ENCODE results near the gene DOP1A.

DOP1A gene

DNA sequence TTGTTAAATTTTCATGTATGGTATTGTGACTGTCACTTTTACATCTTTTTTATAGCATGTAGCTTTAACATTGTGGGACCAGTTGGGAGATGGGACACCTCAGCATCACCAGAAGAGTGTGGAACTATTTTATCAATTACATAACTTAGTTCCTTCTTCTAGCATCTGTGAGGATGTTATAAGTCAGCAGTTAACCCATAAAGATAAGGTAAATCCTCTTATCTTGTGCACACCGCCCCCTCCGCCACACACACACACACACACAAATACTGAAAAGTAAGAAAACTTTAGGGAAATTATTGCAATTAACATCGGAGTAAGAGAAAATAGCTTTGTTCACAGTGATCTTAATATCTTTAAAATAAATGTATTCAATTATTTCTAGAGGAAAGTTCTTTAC, 64.7 kb downstream of the DOP1A start:
- DNase-seq (ENCODE audit: insufficient read length, low spot score) (no peak), FAIRE-seq (no peak)
- TF ChIP-seq POLR2A (IDR thresholded peaks at IDR 0.05; ENCODE audit: low read depth, low read length) = no peak
- TF ChIP-seq SPI1 (IDR thresholded peaks at IDR 0.05; ENCODE audit: low read depth, low read length) = no peak
- no peak for TF ChIP-seq PAX5 (IDR thresholded peaks at IDR 0.05; ENCODE audit: insufficient read depth, low read length, severe bottlenecking)
- no peak for TF ChIP-seq TAF1 (IDR thresholded peaks at IDR 0.05; ENCODE audit: low read depth, low read length)
- no peak for TF ChIP-seq POLR2AphosphoS5 (IDR thresholded peaks at IDR 0.05; ENCODE audit: low read depth, low read length)
- no peak for TF ChIP-seq POU2F2 (IDR thresholded peaks at IDR 0.05; ENCODE audit: low read depth, low read length)

DNA sequence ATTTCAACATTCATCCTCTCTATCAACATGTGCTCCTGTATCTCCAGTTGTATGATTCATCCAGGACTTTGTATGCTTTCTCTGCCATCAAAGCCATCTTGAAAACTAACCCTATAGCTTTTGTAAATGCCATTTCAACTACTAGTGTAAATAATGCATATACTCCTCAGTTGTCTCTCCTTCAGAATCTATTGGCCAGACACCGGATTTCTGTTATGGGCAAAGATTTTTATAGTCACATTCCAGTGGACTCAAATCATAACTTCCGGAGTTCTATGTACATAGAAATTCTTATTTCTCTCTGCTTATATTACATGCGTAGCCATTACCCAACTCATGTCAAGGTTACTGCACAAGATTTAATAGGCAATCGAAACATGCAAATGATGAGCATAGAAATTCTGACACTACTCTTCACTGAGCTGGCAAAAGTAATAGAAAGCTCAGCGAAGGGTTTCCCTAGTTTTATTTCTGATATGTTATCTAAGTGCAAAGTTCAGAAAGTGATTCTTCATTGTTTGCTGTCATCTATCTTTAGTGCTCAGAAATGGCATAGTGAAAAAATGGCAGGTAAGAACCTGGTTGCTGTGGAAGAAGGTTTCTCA, 70.7 kb downstream of the DOP1A start:
- DNase-seq (ENCODE audit: insufficient read length, low spot score) (no peak), FAIRE-seq (no peak)
- TF ChIP-seq PAX5 (IDR thresholded peaks at IDR 0.05; ENCODE audit: insufficient read depth, low read length, severe bottlenecking) (no peak), POU2F2 (IDR thresholded peaks at IDR 0.05; ENCODE audit: low read depth, low read length) (no peak), TAF1 (IDR thresholded peaks at IDR 0.05; ENCODE audit: low read depth, low read length) (no peak), SPI1 (IDR thresholded peaks at IDR 0.05; ENCODE audit: low read depth, low read length) (no peak), POLR2A (IDR thresholded peaks at IDR 0.05; ENCODE audit: low read depth, low read length) (no peak), POLR2AphosphoS5 (IDR thresholded peaks at IDR 0.05; ENCODE audit: low read depth, low read length) (no peak)

DNA sequence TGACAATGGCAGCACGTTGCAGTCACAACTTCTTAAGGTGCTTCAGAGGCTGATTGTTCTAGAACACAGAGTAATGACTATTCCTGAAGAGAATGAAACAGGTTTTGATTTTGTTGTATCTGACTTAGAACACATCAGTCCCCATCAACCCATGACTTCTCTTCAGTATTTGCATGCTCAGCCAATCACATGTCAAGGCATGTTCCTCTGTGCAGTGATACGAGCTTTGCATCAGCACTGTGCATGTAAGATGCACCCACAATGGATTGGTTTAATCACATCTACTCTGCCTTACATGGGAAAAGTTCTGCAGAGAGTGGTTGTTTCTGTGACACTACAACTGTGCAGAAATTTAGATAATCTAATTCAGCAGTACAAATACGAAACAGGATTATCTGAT, 71.3 kb downstream of the DOP1A start:
- FAIRE-seq (peak; percentile 23), DNase-seq (ENCODE audit: insufficient read length, low spot score) (no peak)
- TF ChIP-seq PAX5 (IDR thresholded peaks at IDR 0.05; ENCODE audit: insufficient read depth, low read length, severe bottlenecking) (no peak), POLR2A (IDR thresholded peaks at IDR 0.05; ENCODE audit: low read depth, low read length) (no peak), POLR2AphosphoS5 (IDR thresholded peaks at IDR 0.05; ENCODE audit: low read depth, low read length) (no peak), TAF1 (IDR thresholded peaks at IDR 0.05; ENCODE audit: low read depth, low read length) (no peak), POU2F2 (IDR thresholded peaks at IDR 0.05; ENCODE audit: low read depth, low read length) (no peak), SPI1 (IDR thresholded peaks at IDR 0.05; ENCODE audit: low read depth, low read length) (no peak)

DNA sequence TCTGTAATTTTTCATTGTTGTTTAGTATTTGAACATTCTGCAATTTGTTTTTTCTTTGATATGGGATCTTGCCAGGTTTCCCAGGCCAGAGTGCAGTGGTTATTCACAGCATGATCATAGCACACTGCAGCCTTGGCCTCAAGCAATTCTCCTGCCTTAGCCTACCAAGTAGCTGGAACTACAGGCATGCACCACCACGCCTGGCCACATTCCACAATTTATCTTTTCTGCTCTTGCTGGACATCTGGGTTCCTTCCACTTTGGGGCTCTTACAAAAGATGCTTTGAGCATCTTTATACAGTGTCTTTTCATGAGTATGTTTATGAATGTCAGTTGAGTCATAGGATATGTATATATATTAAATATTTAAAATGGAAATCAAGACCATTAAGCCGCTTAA, 83.6 kb downstream of the DOP1A start:
- FAIRE-seq (no peak), DNase-seq (ENCODE audit: insufficient read length, low spot score) (no peak)
- TF ChIP-seq POLR2A (IDR thresholded peaks at IDR 0.05; ENCODE audit: low read depth, low read length) (no peak), SPI1 (IDR thresholded peaks at IDR 0.05; ENCODE audit: low read depth, low read length) (no peak), TAF1 (IDR thresholded peaks at IDR 0.05; ENCODE audit: low read depth, low read length) (no peak), POU2F2 (IDR thresholded peaks at IDR 0.05; ENCODE audit: low read depth, low read length) (no peak), POLR2AphosphoS5 (IDR thresholded peaks at IDR 0.05; ENCODE audit: low read depth, low read length) (no peak), PAX5 (IDR thresholded peaks at IDR 0.05; ENCODE audit: insufficient read depth, low read length, severe bottlenecking) (no peak)

GRCh38 chr6:83152913-83153312, 85.4 kb downstream of the DOP1A start:
- no peak for TF ChIP-seq POU2F2 (IDR thresholded peaks at IDR 0.05; ENCODE audit: low read depth, low read length)
- no peak for TF ChIP-seq TAF1 (IDR thresholded peaks at IDR 0.05; ENCODE audit: low read depth, low read length)
- no peak for TF ChIP-seq POLR2AphosphoS5 (IDR thresholded peaks at IDR 0.05; ENCODE audit: low read depth, low read length)
- TF ChIP-seq SPI1 (IDR thresholded peaks at IDR 0.05; ENCODE audit: low read depth, low read length) = no peak
- no peak for TF ChIP-seq POLR2A (IDR thresholded peaks at IDR 0.05; ENCODE audit: low read depth, low read length)
- no peak for TF ChIP-seq PAX5 (IDR thresholded peaks at IDR 0.05; ENCODE audit: insufficient read depth, low read length, severe bottlenecking)
- FAIRE-seq (no peak), DNase-seq (ENCODE audit: insufficient read length, low spot score) (no peak)

DNA sequence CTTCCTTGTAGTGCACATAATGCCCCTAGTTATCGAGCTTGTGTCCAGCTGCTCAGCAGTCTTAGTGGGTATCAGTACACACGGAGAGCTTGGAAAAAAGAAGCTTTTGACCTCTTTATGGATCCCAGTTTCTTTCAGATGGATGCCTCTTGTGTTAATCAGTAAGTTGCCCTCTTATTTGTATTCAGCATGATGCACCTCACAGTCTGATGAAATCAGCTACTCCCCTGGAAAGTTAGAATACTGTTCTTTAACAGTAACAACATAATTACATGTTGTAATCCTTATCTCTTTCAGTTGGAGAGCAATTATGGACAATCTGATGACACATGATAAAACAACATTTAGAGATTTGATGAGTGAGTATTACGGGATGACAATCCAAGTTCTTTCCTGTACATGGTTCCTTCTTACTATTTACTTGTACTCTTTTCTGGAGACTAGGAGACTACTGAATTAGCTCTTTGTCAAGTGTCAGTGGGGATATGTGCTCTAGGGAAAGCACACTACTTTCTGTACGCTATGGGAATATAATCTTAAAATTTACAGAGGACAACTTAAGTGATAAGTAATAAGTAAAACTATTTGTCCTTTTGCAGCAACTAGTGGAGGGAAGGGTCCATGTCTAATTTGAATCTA, 86.5 kb downstream of the DOP1A start:
- DNase-seq (ENCODE audit: insufficient read length, low spot score) = no peak
- no peak for TF ChIP-seq PAX5 (IDR thresholded peaks at IDR 0.05; ENCODE audit: insufficient read depth, low read length, severe bottlenecking)
- TF ChIP-seq TAF1 (IDR thresholded peaks at IDR 0.05; ENCODE audit: low read depth, low read length) = no peak
- no peak for FAIRE-seq

GRCh38 chr6:83155794-83156193, 88.3 kb downstream of the DOP1A start:
- DNase-seq (ENCODE audit: insufficient read length, low spot score) (no peak), FAIRE-seq (no peak)
- TF ChIP-seq PAX5 (IDR thresholded peaks at IDR 0.05; ENCODE audit: insufficient read depth, low read length, severe bottlenecking) (no peak), POU2F2 (IDR thresholded peaks at IDR 0.05; ENCODE audit: low read depth, low read length) (no peak), POLR2A (IDR thresholded peaks at IDR 0.05; ENCODE audit: low read depth, low read length) (no peak), SPI1 (IDR thresholded peaks at IDR 0.05; ENCODE audit: low read depth, low read length) (no peak), TAF1 (IDR thresholded peaks at IDR 0.05; ENCODE audit: low read depth, low read length) (no peak), POLR2AphosphoS5 (IDR thresholded peaks at IDR 0.05; ENCODE audit: low read depth, low read length) (no peak)

- TF ChIP-seq POU2F2 (IDR thresholded peaks at IDR 0.05; ENCODE audit: low read depth, low read length) (no peak), POLR2AphosphoS5 (IDR thresholded peaks at IDR 0.05; ENCODE audit: low read depth, low read length) (no peak), POLR2A (IDR thresholded peaks at IDR 0.05; ENCODE audit: low read depth, low read length) (no peak)
- FAIRE-seq (no peak), DNase-seq (ENCODE audit: insufficient read length, low spot score) (no peak)
These were observed 92.7 kb downstream of the DOP1A start for GRCh38 chr6:83160167-83160566.

DNA sequence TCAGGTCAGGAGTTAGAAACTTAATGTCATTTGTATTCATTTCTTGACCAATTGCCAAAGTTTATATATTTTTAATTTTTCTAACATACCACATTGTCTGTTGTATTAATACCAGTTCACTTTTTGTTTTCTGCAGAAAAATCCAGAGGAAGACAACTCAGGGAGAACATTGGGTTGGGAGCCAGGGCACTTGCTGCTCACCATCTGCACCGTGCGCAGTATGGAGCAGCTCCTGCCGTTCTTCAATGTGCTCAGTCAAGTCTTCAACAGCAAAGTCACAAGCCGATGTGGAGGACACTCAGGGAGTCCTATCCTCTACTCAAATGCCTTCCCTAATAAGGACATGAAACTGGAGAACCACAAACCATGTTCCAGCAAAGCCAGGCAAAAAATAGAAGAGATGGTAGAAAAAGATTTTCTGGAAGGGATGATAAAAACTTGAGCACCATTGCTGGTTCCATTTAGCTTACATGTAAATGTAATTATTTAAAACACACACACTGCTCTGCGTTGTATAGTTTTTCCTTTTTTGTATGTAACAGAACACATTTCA, 100.3 kb downstream of the DOP1A start:
- no peak for DNase-seq (ENCODE audit: insufficient read length, low spot score)
- TF ChIP-seq PAX5 (IDR thresholded peaks at IDR 0.05; ENCODE audit: insufficient read depth, low read length, severe bottlenecking) = no peak
- TF ChIP-seq POLR2A (IDR thresholded peaks at IDR 0.05; ENCODE audit: low read depth, low read length) = no peak
- TF ChIP-seq SPI1 (IDR thresholded peaks at IDR 0.05; ENCODE audit: low read depth, low read length) = no peak
- no peak for TF ChIP-seq POU2F2 (IDR thresholded peaks at IDR 0.05; ENCODE audit: low read depth, low read length)
- TF ChIP-seq TAF1 (IDR thresholded peaks at IDR 0.05; ENCODE audit: low read depth, low read length) = no peak
- FAIRE-seq = no peak

- no peak for TF ChIP-seq TAF1 (IDR thresholded peaks at IDR 0.05; ENCODE audit: low read depth, low read length)
- no peak for TF ChIP-seq POLR2AphosphoS5 (IDR thresholded peaks at IDR 0.05; ENCODE audit: low read depth, low read length)
- TF ChIP-seq POU2F2 (IDR thresholded peaks at IDR 0.05; ENCODE audit: low read depth, low read length) = no peak
- no peak for TF ChIP-seq SPI1 (IDR thresholded peaks at IDR 0.05; ENCODE audit: low read depth, low read length)
- TF ChIP-seq POLR2A (IDR thresholded peaks at IDR 0.05; ENCODE audit: low read depth, low read length) = no peak
- TF ChIP-seq PAX5 (IDR thresholded peaks at IDR 0.05; ENCODE audit: insufficient read depth, low read length, severe bottlenecking) = no peak
- FAIRE-seq (no peak), DNase-seq (ENCODE audit: insufficient read length, low spot score) (no peak)
These were observed 101.1 kb downstream of the DOP1A start for GRCh38 chr6:83168556-83168955.
